NOMO-1 treated with dmso at 0.1 percent for 144 hours (cell line): Measurements from ENCODE around the gene MED27.
"Not testable (repeated sequence)": the region's sequence is repeated elsewhere in the genome, so short reads cannot be mapped to it uniquely, and the experiment has no call there.

Experiments
- DNase-seq: peaks from one replicate; lab custom pipeline; 2025; ENCODE audit not compliant: unreplicated experiment; lab: John Stamatoyannopoulos, UW

The MED27 gene

DNA sequence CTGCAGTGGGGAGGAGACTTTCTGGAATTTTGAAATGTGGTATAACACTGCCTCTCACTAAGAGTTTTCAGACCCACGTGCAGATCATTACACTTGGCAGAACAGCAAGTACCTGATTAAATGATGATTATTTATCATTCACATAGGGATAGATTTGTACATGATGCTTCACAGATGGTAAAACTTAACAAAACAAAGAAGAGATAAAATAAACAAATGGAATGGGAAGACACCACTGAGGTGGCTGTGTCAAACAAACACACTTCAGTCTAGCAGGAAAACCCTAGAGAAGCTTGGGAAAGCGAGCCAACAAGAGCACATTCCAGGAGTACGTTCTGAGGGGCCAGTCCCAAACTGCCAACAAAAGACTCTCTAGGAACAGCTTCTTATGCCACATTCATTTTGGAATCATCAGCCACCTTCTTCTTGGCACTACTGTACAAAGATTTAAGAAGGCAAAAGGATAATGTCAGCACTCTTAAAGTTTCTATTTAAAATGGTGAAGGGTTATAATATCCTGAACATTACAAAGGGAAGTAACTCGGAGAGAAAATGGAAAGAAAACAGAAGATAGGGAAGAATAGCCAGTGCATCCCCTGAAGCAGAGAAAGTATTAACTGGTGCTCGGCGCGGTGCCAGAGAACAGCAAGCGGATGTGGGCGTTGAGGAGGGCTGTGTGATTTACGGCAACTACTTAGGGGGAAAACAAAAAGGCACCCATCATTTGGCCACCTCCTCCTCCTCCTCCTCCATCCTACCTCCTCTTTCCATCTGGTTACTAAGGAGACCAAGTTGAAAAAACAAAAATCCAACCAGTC, 1.6 kb downstream of the MED27 start:
- no peak for DNase-seq

GRCh38 chr9:132075853-132076252, 3.8 kb downstream of the MED27 start:
- no peak for DNase-seq

DNA sequence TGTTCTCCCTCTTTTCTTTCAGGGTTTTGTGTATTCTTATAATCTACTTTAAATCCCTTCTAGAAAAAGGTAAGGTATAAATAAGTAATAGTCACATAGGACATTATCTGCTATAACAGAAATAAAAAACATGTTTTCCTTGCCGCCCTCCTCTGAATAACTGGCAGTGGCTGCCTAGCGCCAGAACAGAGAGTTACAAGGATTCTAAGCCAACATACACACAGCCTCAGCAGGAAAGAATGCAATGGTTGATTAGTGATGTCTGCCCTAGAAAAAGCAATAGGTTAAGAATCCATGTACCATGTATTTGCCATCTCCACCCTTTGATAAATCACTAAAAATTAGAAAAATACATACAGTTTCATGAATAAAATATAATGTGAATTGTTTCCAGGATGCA, 4.9 kb downstream of the MED27 start:
- DNase-seq = no peak

- DNase-seq = no peak
These were observed 7.7 kb downstream of the MED27 start for GRCh38 chr9:132071847-132072507.

GRCh38 chr9:132069046-132069898, 10.4 kb downstream of the MED27 start:
- no peak for DNase-seq

DNA sequence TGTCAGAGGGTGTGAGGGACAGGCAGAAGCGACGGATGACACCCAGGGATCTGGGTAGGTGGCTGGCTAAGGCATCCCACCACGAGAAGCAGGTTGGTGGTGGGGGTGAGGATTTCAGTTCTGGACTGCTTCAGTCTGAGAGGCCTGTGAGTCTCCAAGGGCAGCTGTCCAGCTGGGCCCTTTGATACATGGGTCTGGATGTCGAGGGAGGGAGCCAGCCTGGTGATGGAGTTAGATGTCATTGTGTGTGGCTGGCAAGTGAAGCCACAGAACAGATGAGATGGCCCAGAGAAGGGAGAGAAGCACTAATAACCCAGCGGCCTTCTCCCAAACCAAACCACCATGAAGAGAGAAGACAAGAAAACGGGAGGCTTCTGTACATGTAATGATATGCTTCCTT, 11.1 kb downstream of the MED27 start:
- DNase-seq = no peak

- DNase-seq = no peak
These were observed 13.2 kb downstream of the MED27 start for GRCh38 chr9:132066511-132066910.

DNA sequence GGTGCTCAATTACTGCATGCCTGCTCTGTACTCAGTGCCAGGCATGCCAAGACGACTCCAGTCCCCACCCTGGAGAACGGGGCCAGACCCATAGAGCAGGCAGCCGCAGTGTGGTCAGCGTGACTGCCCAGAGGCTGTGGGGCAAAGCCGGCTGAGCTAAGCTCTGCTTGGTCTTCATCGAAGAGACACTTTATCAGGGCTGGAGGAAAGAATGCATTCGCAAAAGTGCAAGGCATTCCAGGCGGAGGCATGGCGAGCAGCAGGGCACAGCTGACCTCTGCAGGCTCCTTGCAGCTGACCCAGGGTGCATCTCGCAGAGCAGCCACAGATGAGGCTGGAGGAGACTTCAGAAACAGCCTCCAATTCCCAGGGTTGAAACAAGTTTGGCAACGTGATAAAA, 13.6 kb downstream of the MED27 start:
- DNase-seq = no peak

DNA sequence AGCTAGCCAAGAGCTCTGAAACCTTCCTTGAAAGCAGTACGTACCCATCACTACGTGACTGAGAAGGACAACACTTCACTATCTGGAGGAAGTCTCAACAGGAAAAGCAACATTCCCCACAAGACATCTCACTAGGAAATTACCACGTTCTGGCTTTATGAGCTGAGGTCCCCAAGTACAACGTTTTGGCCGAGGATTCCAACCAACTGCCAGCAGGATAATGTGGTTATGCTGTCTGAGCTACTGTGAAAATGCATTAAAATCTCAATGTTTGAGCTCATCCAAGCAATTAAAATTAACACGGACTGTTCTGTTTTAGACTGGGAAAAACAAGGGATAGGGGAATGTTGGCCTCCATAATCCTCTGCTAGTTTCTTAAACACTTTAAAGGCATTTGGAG, 16.4 kb downstream of the MED27 start:
- DNase-seq = no peak

GRCh38 chr9:132062806-132063205, 16.9 kb downstream of the MED27 start:
- DNase-seq = no peak

GRCh38 chr9:132061526-132061925, 18.1 kb downstream of the MED27 start:
- DNase-seq = no peak

GRCh38 chr9:132059361-132059760, 20.3 kb downstream of the MED27 start:
- no peak for DNase-seq

DNA sequence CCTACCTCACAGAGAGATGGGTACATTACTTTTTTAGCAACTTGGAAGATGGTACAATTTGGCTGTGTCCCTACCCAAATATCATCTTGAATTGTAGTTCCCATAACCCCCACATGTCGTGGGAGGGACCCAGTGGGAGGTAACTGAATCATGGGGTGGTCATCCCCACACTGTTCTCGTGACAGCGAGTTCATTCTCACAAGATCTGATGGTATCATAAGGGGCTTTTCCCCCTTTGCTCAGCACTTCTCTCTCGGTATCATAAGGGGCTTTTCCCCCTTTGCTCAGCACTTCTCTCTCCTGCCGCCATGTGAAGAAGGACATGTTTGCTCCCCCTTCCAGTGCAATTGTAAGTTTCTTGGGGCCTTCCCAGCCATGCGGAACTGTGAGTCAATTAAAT, 21.4 kb downstream of the MED27 start:
- DNase-seq = not testable (repeated sequence)

DNA sequence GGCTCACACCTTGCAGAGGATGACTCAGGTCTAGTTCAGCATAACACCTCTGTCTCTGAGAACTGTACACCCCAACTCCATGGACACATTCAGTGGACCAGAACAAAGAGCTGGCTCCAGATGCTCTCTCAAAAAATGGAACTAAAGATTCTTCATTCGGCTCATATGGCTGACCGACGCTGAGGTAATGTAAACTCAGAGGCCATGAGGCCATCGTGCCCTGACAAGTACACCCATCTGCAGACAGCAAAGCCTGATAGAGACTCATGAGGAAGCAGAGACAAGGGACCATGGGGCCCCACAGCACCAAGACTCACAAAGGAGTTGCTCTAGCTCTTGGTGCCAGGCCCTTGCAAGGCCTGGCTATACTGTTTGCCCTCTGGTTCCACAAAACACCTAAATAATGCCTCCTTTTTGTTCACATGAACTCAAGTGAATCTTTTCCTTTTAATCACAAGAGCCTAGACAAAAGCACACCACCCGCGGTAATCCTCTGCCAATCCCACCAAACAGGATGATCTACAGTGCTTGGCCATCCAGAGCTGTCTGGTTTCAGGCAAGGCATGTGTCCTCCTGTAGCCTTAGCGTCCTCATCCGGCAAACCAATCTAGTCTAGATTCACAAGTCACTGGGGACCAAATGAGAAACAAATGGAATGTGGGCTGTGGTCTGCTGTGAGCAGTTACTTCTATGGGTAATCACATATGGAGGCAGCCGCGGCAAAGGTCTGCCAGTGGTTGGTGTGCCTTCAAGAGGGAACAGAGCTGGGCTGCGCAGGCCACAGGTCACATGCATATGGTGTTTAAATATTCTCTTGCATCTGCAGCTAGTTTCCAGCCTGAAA, 22.7 kb downstream of the MED27 start:
- DNase-seq = no peak

DNA sequence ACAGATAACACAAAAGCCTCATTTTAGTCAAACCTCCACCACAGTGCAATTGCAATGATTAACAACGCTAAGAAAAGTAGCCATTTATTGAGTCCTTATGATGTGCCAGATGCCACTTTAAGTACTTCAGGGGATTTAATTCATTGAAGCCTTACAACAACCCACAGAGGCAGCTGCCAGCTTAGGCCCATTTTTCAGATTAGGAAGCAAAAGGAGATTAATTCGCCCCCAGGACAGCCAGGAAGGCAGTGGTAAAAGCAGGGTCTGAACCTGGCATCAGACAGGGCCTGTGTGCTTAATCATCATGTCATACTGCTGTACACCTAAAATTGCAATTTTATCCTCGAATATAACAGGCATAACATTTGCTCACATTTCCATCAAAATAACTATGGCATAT, 23.9 kb downstream of the MED27 start:
- DNase-seq = no peak

- no peak for DNase-seq
These were observed 25.6 kb downstream of the MED27 start for GRCh38 chr9:132054024-132054423.

- DNase-seq = no peak
These were observed 29.8 kb downstream of the MED27 start for GRCh38 chr9:132049900-132050299.

- DNase-seq = no peak
These were observed 30.3 kb downstream of the MED27 start for GRCh38 chr9:132049323-132049882.

DNA sequence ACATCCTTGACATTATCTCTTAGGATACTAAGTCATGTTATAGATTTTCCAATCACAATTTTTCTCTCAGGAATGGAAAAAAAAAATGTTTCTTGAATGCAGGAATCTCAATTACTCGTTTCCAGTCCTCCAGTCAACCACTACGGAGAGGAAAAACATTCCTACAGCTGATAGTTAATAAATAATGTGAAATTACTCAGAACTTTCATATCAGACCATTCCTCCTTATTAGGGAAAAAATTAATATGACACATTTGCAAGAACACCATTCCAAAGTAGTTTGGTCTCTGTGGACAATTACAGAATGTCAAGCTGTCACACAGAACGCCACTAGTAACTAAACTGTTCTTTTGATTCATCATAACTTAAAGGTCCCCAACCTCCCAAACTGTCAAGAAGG, 31.5 kb downstream of the MED27 start:
- DNase-seq = no peak

GRCh38 chr9:132046456-132046855, 33.2 kb downstream of the MED27 start:
- DNase-seq = no peak
